ENCODE measurements around the gene ZNF433.

Gene ZNF433

DNA sequence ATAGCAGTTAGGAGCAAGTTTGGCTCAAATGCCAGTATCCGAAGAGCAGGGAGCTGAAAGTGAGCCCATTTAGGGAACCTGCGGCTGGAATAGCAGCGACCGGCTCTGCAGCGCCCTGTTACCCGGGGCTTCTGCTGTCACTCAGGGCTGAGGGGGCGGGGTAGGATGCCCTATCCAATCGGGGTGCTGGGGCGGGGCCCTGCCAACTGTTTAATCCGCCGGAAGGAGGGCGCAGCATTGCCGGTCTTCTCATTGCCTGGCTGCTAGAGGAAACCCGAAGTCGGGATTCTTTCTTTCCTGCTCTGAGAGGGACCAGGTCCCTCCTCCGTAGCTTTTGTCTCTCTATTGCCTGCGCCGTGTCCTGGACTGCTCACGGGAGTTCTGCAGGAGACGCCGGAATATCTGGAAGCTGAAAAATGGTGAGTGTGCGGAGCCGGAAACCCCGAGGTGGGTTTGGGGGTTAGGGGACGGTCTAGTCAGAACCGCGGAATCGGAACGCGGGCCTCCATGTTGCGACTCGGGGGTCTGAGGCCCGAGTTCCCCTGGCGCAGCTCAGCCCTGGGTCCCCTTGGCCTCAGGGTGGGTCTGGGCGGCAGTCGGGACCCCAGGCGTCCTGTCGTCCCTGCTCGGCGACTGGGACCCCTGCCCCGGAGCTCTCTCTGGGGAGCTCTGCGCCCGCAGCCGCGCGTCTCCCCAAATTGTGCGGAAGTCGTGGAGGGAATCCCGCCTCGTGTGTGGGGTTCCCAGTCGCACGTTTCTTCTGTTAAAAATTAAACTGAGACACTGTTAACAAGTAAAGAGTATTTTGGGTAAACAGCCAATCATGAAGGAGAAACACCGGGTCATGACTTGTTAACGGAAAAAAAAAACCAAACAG, 47.8 kb downstream of the ZNF433 start:
- DNase-seq = peak; percentile 91 to 94

DNA sequence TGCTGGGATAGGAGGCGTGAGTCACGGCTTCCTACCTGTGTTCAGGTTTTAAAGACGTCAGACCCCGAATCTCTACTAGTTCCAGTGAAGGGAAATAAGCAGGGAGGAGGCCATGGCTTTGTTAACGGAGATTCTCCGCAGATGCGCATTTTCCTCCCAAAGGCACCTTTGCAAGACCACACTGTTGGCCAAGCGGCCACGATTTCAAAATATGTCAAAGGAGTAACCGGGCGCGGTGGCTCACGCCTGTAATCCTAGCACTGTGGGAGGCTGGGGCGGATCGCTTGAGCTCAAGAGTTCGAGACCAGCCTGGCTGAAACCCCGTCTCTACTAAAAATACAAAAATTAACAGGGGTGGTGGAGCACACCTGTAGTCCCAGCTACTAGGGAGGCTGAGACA, 48.7 kb downstream of the ZNF433 start:
- no peak for DNase-seq

DNA sequence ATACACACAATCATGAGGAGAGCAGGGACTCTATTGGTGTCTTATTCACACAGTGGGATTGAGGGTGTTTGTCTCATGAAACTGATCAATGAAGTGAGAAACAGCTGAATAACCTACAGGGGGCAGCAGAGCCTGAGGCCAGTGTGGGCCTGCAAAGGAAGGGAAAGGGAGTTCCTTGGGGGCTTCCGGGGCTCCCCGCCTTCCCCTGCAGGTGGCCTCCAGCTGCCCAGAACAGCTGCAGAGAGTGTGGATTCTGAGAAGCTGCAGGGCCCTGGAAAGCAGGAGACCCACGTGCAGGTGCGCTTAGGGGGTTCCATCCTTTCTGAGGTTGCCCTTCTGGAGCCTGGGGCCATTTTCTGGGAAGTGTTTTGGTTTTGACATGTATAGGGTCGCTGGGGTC, 50.5 kb downstream of the ZNF433 start:
- no peak for DNase-seq

DNA sequence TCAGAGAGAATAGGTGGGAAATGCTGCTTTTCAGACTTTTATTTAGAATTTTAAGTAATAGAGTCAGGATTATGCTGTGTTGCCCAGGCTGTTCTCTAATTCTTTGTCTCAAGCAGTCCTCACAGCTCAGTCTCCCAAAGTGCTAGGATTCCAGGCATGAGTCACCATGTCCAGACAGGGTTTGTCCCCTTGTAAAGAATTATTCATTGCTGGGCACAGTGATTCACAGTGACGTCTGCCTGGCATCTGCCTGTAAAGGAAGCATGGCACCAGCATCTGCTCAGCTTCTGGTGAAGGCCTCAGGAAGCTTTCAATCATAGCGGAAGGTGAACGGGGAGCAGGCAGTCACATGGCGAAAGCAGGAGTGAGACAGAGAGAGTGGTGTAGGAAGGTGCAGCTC, 53.0 kb downstream of the ZNF433 start:
- no peak for DNase-seq

DNA sequence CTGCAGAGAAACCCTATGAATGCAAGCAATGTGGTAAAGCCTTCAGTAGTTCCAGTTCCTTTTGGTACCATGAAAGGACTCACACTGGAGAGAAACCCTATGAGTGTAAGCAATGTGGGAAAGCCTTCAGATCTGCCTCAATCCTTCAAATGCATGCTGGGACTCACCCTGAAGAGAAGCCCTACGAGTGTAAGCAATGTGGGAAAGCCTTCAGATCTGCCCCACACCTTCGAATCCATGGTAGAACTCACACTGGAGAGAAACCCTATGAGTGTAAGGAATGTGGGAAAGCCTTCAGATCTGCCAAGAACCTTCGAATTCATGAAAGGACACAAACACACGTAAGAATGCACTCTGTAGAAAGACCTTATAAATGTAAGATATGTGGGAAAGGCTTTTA, 56.0 kb downstream of the ZNF433 start:
- no peak for DNase-seq

DNA sequence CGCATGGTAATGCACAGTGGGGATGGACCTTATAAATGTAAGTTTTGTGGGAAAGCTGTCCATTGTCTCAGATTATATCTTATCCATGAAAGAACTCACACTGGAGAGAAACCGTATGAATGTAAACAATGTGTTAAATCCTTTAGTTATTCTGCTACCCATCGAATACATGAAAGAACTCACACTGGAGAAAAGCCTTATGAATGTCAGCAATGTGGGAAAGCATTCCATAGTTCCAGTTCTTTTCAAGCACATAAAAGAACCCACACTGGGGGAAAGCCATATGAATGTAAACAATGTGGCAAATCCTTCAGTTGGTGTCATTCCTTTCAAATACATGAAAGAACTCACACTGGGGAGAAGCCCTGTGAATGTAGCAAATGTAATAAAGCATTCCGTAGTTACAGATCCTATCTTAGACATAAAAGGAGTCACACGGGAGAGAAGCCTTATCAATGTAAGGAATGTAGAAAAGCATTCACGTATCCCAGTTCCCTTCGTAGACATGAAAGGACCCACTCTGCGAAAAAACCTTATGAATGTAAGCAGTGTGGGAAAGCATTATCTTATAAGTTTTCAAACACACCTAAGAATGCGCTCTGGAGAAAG, 56.9 kb downstream of the ZNF433 start:
- DNase-seq = no peak

DNA sequence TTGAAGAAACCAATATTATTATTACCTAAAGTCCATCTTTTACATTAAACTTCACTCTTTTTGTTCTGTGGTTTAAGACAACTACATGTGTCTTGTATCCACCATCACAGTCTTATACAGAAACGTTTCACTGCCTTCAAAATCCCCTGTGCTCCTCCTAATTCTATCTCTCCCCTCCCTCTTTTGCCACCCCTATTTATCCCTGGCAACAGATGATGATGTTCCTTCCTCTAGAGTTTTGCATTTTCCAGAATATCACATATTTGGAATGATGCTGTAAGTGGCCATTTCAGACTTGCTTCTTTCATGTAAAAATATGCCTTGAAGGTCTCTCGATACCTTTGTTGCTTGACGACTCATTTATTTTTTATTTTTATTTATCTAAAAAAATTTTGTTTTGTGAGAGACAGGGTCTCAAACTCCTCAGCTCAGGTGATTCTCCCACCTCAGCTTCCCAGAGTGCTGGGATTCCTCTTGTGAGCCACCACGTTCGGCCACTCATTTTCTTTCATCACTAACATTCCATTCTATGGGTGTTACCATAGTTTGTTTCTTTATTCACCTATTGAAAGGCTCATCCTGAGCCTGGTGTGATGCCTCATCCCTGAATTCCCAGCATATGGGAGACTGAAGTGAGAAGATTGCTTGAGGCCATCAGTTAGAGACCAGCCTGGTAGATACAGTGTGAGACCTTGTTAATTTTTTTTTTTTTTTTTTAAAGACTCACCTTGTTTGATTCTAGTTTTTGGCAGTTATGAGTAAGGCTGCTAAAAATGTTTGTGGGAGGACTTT, 62.3 kb downstream of the ZNF433 start:
- no peak for DNase-seq

DNA sequence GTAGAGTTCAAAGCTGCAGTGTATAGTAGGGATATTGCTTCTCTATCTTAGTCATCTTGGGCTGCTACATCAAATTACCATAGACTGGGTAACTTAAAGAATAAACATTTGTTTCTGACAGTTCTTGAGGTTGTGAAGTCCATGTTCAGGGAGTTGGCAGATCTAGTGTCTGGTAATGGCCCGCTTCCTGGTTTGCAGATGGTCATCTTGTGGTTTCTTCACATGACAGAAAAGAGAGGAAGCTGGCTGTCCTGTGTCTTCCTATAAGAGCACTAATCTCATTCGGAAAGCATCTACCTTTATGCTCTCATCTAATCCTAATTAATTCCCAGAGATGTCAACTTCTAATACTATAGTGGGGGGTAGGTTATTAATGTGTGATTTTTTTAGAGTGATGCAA, 64.4 kb downstream of the ZNF433 start:
- no peak for DNase-seq

DNA sequence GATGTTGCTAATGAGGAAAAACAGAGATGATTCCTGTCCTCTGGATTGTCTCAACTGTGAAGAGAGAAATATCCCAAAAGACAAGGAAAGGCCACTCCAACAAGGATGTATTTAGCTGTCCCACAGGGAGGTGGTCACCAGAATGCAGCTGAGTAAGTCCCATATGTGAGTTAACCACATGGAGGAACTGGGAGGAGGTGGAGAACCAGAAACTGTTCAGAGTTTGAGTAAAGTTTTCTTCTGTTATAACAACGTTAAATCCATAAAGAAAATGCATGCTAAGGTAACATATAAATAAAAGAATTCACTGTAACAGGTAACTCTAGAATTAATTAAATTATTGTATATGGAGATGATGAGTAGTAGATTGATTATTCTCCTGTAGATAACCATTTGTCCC, 65.3 kb downstream of the ZNF433 start:
- DNase-seq = no peak

DNA sequence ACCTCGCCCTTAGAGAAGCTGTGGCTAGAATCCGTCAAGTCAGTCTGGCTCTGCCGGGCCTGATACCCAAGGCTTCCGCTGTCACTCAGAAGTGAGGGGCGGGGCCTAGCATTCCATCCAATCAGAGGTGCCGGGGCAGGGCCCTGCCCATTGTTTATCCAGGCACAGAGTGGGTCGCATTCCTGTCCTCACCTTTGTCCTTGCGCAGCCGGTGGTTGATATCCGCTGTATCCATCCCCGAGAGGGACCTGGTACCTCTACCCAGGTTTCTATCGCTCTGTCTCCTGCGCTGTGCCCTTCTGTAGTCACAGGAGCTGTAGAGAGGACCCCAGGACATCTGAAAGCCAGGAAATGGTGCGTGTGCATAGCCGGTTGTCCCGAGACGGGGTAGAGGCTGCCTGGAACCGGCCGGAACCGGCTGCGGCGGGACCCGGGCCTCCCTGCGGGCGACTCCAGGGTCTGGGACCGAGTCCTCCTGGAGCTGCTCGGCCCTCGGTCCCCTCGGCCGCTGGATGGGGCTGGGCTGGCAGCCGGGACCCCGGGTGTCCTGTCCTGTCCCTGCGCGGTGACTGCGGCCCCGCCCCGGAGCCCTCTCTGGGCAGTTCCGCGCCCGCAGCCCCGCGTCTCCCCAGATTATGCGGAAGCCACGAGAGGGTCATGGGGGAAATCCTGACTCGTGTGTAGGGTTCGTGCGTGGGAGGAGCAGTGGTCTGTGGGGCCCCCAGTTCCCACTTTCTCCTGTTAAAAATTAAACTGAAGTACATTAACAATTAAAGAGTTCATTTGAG, 70.4 kb downstream of the ZNF433 start, which contains the start of gene ZNF763:
Gene ZNF763, plus strand, starts transcription at position 183 of the 788 bp plus-strand sequence. Its CDS starts 169 bp downstream, at position 352.
- DNase-seq = peak; percentile 82 to 85
